Measurements from ENCODE around the gene TACR2.

- TF ChIP-seq CTCF (IDR thresholded peaks at IDR 0.05): no peak
- no peak for TF ChIP-seq POLR2AphosphoS5 (IDR thresholded peaks at IDR 0.05)
- no peak for TF ChIP-seq EP300 (IDR thresholded peaks at IDR 0.05)
These were observed 18.7 kb downstream of the TACR2 start for GRCh38 chr10:69397972-69398371.
